Cardiac septum (tissue), 1 donor: ENCODE results near the gene IKBKE. TPM values are rescaled to one million over a fixed set of nuclear protein-coding genes. Genes with fewer than 3 reads are reported as not detected.

Experiments used
- DNase-seq: peaks from one replicate; pipeline ENCODE4 v3.0.0-alpha.2; 2020; ENCODE audit warnings: low spot score
- intact Hi-C: fragments of 100-400 bp; cut with DNase I; formaldehyde crosslinking; loops from one replicate; pipeline ENCODE4 v1.14.0; 2022
- total RNA-seq: library from RNA; stranded (reverse); fragmentation: NEBNext Ultra II Directional; extraction: Animal tissue kit (Norgen Biotek cat#: 25700); gene quantifications from one replicate; pipeline ENCODE4 v1.2.1, GENCODE V29; 2021
- donor health status: DM: no; HTN: no; CAD: no.

The IKBKE gene
- total RNA-seq, 1 donor from 2014 or later, result 0.97 TPM

DNA sequence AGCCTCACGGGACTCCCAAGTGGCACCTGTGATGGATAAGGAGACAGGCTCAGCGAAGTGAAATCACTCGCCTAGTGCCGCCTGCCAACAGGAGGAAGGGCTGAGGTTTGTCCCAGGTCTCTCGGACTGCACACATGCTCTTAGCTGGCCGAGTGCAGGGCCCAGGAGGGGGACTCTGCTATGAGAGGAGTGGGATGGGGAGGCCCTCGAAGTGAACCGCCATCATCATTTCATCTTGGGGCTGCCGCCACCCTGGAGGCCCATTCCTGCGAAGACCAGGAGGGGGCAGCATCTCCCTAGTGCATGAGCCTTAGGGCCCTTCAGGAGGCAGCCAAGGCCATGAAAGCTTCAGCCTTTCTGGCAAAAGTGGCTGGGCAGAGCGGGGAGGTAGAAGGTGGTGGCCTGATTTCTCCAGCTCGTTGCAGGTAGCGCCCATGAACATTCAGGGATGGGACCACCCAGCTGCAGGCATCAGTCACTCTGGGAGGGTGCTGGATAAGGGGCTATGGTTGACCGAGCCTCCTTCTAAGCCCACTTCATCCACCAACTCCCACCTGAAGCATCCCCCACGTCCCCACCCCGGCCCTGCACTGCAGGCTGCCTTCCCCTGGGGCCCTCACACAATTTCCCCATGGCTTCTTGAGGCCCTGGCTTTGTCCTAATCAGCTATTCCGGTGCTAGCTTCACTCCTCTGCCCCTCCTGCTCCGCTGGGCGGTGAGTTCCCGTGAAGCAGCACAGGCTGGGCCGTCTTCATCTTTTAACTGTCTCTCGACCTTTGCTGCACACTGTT, 19.9 kb downstream of the IKBKE start:
- intact Hi-C loops, result loop anchor here (1.0 to 5.0 kb wide), 3 partner anchors 55 to 422 kb away; no protein-coding TSS in a partner anchor
- peak; percentile 88 for DNase-seq

GRCh38 chr1:206490771-206491405, 20.6 kb downstream of the IKBKE start:
- intact Hi-C loops, result loop anchor here (1.0 to 5.0 kb wide), 3 partner anchors 54 to 421 kb away; no protein-coding TSS in a partner anchor

GRCh38 chr1:206491616-206492015, 21.3 kb downstream of the IKBKE start:
- intact Hi-C loops, result loop anchor here (2.0 to 5.0 kb wide), 2 partner anchors 53 to 421 kb away; no protein-coding TSS in a partner anchor
- DNase-seq, result no peak

More at GRCh38 chr1:206490771-206491405, 20.6 kb downstream of the IKBKE start:
- no peak for DNase-seq

GRCh38 chr1:206492589-206492988, 22.3 kb downstream of the IKBKE start:
- DNase-seq, result no peak
- intact Hi-C loops, result loop anchor here (5.0 kb wide), 1 partner anchor 420 kb away; no protein-coding TSS in a partner anchor

GRCh38 chr1:206493279-206493678, 23.0 kb downstream of the IKBKE start:
- DNase-seq, result no peak
- intact Hi-C loops, result loop anchor here (5.0 kb wide), 1 partner anchor 419 kb away; no protein-coding TSS in a partner anchor

DNA sequence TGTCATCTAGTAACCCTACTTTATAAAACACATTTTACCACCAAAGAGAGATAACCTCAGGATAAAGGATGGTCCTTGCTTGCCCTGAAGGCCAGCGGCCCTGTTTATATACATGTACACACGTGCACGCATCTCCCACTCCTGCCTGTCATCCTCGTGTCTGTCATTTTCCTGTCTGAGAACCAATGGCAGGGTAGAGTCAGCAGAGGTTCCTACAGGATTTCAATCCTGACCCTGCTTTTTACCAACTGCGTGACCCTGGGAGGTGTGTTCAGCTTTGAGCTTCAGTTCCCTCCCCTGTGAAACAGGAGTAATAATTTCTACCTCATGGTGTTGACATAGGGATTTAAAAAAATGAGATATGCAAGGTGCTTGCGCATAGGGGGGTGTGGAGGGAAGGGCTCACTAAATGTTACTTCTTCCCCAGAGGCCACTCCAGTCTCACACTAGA, 24.8 kb downstream of the IKBKE start:
- DNase-seq, result no peak
- intact Hi-C loops, result no loop called here

DNA sequence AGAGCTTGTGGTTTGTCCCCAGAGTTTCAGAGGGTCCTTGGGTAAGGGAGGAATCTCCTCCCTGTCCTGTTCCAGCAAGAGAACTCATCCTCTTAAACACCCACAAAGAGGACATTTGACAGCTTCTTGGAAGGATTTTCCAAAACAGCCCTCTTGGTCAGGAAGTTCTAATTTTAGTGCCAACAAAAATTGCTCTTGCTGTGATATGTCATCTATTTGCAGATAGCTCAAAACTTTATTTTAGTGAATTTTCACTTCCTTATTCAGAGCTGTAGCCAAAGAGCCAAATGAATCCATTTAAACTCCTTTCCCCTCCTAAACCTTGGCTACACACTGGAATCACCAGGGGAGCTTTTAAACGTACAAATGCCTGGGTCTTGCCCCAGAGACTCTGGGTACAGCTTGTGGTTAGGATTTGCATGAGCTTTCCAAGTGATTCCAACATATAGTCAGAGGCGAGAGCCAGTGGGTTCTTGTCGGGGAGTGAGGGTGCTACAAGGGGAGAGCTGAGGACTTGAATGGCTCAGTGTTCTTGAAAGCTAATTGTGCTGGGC, 25.3 kb downstream of the IKBKE start:
- no peak for DNase-seq
- intact Hi-C loops, result no loop called here

DNA sequence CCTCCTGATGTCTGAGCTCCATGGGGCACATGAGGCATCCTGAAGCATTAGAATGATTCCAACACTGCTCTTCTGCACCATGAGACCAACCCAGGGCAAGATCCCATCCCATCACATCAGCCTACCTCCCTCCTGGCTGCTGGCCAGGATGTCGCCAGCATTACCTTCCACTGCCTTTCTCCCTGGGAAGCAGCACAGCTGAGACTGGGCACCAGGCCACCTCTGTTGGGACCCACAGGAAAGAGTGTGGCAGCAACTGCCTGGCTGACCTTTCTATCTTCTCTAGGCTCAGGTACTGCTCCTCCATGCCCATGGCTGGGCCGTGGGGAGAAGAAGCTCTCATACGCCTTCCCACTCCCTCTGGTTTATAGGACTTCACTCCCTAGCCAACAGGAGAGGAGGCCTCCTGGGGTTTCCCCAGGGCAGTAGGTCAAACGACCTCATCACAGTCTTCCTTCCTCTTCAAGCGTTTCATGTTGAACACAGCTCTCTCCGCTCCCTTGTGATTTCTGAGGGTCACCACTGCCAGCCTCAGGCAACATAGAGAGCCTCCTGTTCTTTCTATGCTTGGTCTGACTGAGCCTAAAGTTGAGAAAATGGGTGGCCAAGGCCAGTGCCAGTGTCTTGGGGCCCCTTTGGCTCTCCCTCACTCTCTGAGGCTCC, 26.0 kb downstream of the IKBKE start:
- DNase-seq, result no peak
- intact Hi-C loops, result no loop called here

- intact Hi-C loops, result no loop called here
These were observed 27.1 kb downstream of the IKBKE start for GRCh38 chr1:206497363-206497762.

DNA sequence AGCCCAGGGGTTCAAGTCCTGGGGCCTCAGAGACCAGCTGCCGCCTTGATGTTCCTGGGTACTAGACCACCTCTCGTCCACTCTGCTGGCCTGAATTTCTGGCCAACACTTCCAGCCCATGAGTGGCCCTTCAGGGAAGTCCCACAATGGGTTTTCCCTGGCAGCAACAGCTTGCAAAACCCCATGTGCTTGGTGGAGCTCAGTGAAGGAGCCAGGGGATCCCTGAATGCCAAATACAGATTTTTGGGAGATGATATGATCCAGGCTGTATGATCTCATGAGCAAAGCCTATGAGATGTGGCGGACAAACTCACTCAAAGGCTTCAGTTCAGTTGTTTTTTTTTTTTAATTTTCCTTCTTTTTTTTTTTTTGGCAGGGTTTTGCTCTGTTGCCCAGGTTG, 27.5 kb downstream of the IKBKE start:
- no peak for DNase-seq
- intact Hi-C loops, result no loop called here

More at GRCh38 chr1:206497363-206497762, 27.1 kb downstream of the IKBKE start:
- no peak for DNase-seq

DNA sequence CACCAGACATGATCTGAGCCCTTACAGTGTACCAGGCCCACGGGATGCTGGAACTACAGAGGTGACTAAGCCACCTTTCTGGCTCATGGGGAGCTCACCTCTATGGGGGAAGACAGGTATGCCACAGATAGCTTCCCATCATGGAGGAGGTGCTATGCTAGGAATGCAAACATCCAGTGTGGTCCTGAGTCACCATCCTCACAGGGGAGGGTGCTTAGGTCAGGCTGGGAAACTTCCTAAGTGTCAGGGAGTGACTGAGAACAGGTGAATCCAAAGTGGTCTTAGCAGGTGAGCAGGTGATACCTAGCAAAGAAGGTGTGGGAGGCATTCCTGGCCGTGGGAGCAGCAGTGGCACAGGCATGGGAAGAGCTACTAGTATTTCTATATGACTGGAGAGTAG, 28.4 kb downstream of the IKBKE start:
- DNase-seq, result no peak
- intact Hi-C loops, result no loop called here

- DNase-seq, result no peak
- intact Hi-C loops, result loop anchor here (10.0 kb wide), 1 partner anchor 555 kb away; the partner anchor contains the start of genes PFKFB2 and YOD1
These were observed 29.8 kb downstream of the IKBKE start for GRCh38 chr1:206500046-206500445.

GRCh38 chr1:206501881-206502280, 31.6 kb downstream of the IKBKE start:
- intact Hi-C loops, result loop anchor here (10.0 kb wide), 1 partner anchor 553 kb away; the partner anchor contains the start of genes PFKFB2 and YOD1
- no peak for DNase-seq

GRCh38 chr1:206502403-206502802, 32.1 kb downstream of the IKBKE start:
- no peak for DNase-seq
- intact Hi-C loops, result loop anchor here (10.0 kb wide), 1 partner anchor 552 kb away; the partner anchor contains the start of genes PFKFB2 and YOD1

- DNase-seq, result no peak
- intact Hi-C loops, result loop anchor here (10.0 kb wide), 1 partner anchor 552 kb away; the partner anchor contains the start of genes PFKFB2 and YOD1
These were observed 32.5 kb downstream of the IKBKE start for GRCh38 chr1:206502812-206503211.

- DNase-seq, result no peak
- intact Hi-C loops, result loop anchor here (10.0 kb wide), 1 partner anchor 551 kb away; the partner anchor contains the start of genes PFKFB2 and YOD1
These were observed 33.5 kb downstream of the IKBKE start for GRCh38 chr1:206503591-206504362.

GRCh38 chr1:206504363-206504713, 34.1 kb downstream of the IKBKE start:
- intact Hi-C loops, result loop anchor here (10.0 kb wide), 1 partner anchor 550 kb away; the partner anchor contains the start of genes PFKFB2 and YOD1

DNA sequence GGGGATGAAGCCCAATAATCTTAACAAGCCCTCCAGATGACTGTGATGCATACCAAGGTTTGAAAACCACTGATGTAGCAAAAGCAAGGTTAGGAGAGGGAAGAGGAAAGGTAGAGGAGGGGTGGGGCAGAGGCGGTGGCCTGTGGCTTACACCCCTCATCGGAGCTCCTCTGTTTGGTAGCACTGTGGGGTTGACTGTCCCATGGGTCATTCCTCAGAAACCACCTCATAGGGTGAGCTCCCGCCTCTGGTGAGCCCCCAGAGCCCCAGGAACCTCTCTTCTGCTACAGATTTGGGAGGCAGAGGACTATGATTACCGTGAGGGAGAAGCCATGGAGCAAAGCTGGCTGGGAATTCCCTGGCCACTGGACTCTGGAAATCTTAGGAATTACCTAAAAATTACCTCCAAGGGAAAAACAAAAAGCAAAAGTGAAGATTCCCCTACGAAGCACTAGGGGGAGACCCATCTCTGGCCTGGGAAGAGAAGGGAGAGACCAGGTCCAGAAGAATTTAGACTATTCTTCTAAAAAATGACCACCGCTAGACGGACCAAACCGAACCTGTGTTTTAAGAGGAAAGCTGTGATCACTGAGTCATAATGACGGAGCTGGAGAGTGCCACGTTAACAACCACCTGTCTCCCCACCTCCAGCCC, 35.6 kb downstream of the IKBKE start:
- no peak for DNase-seq

More at GRCh38 chr1:206504363-206504713, 34.1 kb downstream of the IKBKE start:
- DNase-seq, result no peak

More for the DNA sequence above, 35.6 kb downstream of the IKBKE start:
- intact Hi-C loops, result loop anchor here (10.0 kb wide), 1 partner anchor 549 kb away; the partner anchor contains the start of genes PFKFB2 and YOD1
